Skeletal muscle cell (primary cell): ENCODE data around the gene GTF3C4.
A peak's percentile ranks its signal among the peaks of the same experiment; 100 is the strongest.

ENCODE experiments used
- DNase-seq: peaks from one replicate; pipeline ENCODE4 v3.0.0-alpha.2; 2010; ENCODE audit warnings: low read depth
- H3K4me3 ChIP-seq: 2 replicates; pipeline ENCODE4 v1.5.1; 2011; ENCODE audit warnings: low read depth, mild to moderate bottlenecking, control low read depth, low read length, moderate library complexity

GTF3C4 gene

DNA sequence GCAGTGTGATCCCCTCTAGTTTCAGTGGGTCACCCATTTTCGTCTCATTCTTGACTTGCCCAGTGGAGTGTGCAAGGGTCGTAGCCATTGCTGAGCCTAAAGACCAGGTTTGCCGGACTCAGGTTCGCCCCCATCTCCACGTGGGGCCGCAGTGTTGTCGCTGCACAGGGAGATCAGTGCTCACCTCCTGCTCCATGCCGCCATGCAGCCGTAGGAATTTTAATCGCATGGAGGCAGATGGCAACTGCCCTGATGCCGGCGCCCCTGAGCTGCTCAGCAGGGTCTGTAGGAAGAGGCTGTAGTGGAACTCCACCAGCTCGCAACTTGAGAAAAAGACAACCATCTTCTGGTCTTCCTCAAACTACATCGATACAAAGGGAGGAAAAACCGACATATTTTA lies 24.6 kb upstream of the GTF3C4 start:
- no peak overlapping the region for H3K4me3 ChIP-seq
- no peak for DNase-seq

DNA sequence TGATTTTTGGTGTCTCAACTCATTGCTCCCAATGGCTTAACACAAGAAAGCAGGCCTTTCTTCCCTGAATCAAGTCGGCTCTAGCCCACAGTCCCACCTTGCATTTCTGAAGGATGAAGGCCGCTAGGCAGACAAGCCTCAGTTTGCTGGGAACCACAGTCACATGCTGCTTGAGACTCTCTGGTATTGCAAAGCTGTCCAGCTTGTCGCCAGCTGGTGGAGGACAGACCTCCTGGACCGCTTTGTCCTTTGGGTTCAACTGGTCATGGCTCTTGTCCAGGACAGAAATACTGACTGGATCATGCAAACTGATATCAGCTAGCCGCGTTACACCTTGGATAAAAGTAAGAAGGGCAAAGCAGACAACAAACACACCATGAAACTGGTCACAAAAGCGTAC lies 23.5 kb upstream of the GTF3C4 start:
- no peak overlapping the region for H3K4me3 ChIP-seq
- no peak for DNase-seq

DNA sequence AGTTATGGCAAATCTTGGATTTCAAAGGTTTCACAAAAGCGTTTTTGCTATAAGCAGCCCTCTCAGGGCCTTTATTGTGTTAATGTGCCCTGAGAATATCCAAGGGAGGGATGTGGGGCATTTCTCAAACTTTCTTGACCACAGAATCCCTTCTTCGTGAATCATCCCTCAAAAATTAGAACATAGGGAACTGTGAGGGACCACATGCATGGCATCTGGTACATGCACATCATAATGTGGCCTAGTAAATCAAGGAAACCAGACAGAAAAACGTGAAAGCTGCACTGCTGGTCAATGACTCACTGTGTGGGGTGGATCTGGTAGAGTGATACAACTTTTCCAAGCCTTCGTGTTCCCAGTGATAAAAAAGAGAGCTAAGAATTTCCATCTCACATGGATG lies 22.9 kb upstream of the GTF3C4 start:
- DNase-seq, result peak; percentile 98
- H3K4me3 ChIP-seq, result no peak overlapping the region

DNA sequence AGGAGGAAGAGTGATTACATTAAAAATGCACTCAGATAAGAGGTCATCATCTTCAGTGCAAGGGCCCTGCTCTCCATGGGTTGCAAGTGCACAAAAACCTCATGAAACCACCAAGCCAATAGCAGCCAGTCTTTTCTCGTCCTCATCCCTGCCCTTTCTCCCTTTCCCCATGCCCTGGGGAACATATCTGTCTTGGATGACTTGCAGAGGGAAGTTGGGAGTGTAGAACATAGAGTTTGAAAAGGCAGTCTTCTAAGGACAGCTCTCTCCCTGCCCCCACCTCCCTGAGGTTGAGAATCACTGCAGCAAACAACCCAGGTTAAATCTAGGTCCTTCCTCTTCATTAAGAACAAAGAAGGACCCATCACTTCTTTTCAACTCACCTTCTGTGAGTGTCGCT lies 22.5 kb upstream of the GTF3C4 start:
- DNase-seq, result peak; percentile 47
- H3K4me3 ChIP-seq, result no peak overlapping the region

DNA sequence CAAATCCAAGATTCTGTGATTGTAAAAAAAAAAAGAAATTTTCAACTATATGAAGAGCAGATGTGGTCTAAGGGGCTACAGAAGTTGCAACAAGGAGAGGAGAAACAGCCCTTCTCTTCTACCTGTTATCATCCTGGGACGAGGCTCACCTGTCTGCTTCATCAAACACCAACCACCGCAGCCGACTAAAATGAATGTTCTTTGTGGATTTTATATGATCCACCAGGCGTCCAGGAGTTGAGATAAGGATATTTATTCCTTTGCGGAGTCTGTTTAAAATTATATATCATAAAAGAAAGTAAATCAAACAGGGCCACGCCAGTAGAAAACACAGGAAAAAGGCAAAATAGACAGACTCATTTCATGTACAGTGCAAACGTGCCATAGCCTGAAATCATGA lies 22.0 kb upstream of the GTF3C4 start:
- H3K4me3 ChIP-seq, result no peak overlapping the region
- DNase-seq, result no peak

GRCh38 chr9:132648685-132649084 lies 21.6 kb upstream of the GTF3C4 start:
- no peak for DNase-seq
- no peak overlapping the region for H3K4me3 ChIP-seq

DNA sequence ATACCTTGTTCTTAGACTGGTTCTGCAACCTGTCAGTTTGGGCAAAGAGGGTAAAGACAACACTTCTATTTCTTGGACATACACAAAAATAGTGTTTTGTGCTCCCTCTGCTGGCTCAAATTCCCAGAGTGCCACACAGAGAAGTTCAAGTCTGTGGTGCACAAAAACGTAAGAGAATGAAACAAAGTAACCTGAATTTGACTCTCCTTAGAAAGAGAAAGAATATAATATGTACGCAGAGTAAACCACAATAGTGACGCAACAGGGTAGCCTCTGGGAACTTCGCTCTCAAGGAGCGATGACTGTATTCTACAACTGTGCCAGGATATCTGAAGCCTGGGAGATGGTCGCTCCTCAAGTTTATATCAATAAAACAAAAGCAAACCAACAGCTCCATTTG lies 19.0 kb upstream of the GTF3C4 start:
- DNase-seq, result peak; percentile 89

DNA sequence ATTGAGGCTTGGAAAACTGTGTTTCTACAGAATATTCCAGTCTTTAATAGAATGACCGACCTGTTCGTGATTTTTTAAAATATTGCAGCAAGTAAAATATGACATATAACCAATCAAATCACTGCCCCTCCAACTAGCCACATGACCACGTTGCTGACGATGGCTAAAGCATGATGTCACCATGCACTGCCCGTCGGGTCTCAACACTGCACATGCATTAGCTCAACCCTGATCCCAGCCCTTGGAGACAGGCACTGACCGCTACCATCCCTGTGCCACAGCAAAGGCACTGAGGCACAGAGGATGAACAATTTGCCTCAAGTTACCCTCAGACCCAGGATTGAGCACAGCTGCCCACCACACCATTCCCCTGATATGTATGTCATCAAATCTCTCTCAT lies 14.0 kb upstream of the GTF3C4 start:
- no peak for DNase-seq
- no peak overlapping the region for H3K4me3 ChIP-seq

More for the DNA sequence above, 19.0 kb upstream of the GTF3C4 start:
- H3K4me3 ChIP-seq, result no peak overlapping the region

DNA sequence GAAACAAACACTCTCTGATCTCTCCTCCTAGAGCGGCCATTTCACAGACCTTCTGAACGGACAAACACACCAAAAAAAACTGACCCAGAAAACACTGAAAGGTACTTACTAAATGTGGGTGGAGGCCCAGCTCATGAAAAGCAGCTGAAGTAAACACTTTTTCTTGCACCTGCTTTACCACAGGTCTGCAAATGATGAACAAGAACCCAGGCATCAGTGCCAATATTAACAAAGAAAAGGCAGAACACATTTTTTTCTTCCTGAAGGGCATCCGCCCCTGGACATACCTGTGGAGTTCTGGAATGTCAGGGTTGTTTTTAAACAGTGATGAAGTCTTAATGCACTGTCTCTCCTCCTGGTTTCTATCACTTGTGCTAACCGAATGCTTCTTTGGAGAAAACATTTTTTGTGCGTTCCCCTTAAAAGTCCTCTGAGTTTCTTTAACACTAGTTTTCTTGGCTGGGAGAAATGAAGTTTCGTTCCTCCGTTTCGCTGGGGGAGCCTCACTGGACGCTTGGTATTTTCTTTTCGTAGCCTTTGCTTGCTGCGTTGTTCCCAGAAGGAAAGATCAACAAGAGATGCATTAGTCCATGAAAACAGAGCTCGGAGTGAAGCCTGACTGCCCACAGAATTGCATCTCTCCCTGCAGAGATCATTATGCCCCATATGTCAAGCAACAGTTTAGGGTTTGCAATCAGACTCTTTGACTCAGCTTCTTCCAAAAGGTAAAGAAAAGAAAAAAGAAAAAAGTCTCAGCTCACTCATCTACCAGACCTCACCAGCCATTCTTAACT lies 7.9 kb upstream of the GTF3C4 start:
- no peak for DNase-seq
- H3K4me3 ChIP-seq, result no peak overlapping the region

DNA sequence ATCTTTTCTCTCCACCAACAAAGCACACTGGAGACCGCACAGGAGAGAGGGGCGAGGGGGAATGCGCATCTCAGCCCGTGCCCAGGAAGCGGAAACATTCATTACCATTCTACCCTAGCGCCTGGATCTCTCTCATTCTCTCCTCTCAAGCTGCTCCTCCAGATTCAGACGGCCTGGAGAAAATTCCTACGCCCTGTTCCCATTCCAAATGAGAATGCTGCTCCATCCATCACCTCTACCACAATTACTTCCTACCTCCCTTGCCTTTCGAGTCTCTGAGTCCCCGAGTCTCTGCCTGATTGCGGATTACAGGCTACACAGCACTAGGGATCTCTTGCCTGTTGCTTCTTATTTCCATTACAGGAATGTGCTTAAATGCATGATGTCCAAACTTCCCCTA lies 7.1 kb upstream of the GTF3C4 start:
- H3K4me3 ChIP-seq, result no peak overlapping the region
- no peak for DNase-seq

- no peak for DNase-seq
- no peak overlapping the region for H3K4me3 ChIP-seq
Measured at GRCh38 chr9:132663851-132664250, 6.4 kb upstream of the GTF3C4 start.

- H3K4me3 ChIP-seq, result peak overlapping the region; percentile 94
- peak; percentile 31 for DNase-seq
Measured at GRCh38 chr9:132669319-132669697, 956 bp upstream of the GTF3C4 start.

GRCh38 chr9:132669698-132670456 lies 387 bp upstream of the GTF3C4 start, which contains the start of gene DDX31:
DDX31 (minus strand) TSS chr9:132669983; CDS start chr9:132669934, 49 bp downstream.
- H3K4me3 ChIP-seq, result peak within 1 kb of the TSS; percentile 94
- DNase-seq, result peak; percentile 38

- DNase-seq, result no peak
- peak overlapping the region; percentile 94 for H3K4me3 ChIP-seq
Measured at GRCh38 chr9:132671620-132672412, 1.6 kb downstream of the GTF3C4 start.

DNA sequence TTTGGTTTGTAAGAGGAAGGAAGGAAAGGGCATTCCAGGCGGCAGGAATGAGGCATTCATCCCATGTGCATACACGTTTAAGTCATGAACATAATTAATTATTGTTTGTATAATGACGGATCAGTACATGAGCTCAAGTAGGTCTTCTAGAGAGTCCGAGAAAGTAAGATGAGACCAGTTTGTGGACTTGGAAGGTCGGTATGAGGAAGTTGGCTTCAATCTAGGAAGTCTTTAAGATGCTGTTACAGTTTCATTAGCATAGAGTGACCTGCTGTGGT lies 2.1 kb downstream of the GTF3C4 start:
- no peak overlapping the region for H3K4me3 ChIP-seq
- no peak for DNase-seq

DNA sequence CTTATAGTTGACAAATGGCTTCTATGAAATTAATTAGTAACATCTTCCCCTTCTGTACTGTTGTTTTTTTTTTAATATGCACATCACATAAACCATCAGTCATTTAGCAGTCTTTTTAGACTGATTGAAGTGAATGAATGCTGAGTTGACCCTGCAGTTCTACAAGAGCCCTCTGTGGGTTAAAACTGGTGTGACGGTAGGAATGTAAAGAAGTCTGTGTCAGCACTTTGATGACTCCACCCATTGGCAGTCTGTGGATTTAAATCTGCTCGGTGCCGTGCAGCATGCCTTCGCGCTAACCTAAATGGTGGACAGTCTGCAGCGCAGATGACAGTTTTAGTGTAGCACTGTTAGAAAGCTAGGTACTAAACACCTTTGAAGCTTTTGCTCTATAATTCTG lies 3.1 kb downstream of the GTF3C4 start:
- no peak overlapping the region for H3K4me3 ChIP-seq
- DNase-seq, result peak; percentile 21

DNA sequence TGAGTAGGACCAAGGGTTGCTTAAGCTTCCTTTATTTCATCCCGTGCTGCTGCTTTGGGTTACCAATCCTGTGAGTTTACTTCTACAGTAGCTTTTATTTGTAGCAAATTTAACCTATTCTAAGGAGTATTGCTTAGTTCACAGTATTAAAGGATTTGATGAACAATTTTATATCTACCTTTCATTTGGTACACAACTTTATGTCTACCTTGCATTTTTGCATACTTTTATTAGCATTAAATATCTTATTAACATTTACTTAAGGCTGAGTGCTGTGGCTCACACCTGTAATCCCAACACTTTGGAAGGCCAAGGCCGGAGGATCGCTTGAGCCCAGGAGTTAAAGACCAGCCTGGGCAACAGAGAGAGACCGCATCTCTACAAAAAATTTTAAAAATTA lies 4.2 kb downstream of the GTF3C4 start:
- H3K4me3 ChIP-seq, result no peak overlapping the region

GRCh38 chr9:132677976-132678375 lies 7.7 kb downstream of the GTF3C4 start:
- DNase-seq, result no peak
- no peak overlapping the region for H3K4me3 ChIP-seq

More for the DNA sequence above, 4.2 kb downstream of the GTF3C4 start:
- no peak for DNase-seq

DNA sequence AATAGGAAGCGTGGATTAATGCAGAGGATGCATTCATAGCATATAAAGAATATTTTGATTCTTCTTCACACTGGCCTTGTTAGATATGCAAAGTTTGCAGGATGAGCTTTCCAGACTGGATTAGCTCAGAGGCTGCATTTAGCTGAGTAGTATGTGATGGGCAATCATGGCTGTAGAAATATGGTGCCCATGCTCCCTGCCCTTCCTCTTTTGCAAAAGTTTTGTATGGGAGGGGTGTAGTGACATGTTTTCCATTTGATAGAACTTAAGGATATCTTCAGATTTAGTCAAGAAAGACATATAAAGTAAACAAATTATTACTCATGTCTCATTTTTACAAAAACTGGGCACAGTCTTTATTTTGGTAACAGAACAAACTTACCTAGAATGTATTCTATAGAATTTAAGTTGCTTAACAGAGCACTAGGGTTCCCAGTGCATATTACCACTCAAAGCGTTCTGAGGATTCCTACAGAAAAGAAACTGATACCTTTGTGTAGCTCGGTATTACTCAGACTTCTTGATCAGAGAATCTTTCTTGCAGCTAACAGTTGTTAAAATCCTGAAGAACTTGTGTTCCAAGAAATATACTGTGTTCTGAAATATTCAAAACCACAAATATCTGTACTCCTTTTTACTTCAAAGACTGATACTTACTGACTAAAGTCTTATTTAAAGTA lies 9.8 kb downstream of the GTF3C4 start:
- no peak for DNase-seq
- H3K4me3 ChIP-seq, result no peak overlapping the region

DNA sequence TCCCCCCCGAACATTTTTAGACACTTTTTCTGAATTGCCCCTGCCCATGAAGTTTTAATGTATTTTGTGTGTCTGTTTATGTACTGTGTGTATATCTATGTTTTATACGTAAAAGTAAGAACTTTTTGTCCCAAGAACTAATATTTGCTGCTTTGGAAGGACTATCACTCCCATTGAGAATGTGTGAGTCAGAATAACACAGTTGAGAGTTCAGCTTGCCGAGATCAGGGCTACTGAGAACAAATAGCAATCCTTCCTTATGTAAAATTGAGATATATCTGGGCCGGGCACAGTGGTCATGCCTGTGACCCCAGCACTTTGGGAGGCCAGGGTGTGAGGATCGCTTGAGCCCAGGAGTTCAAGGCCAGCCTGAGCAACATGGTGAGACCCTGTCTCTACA lies 11.3 kb downstream of the GTF3C4 start:
- no peak overlapping the region for H3K4me3 ChIP-seq
- DNase-seq, result no peak
